Skeletal muscle tissue (tissue), 4 donors: ENCODE measurements around the gene ZNF292. TPM values are rescaled to one million over a fixed set of nuclear protein-coding genes. Genes with fewer than 3 reads are reported as not detected.
"Not testable (repeated sequence)": the region's sequence is repeated elsewhere in the genome, so short reads cannot be mapped to it uniquely, and the experiment has no call there.

ENCODE experiments used
- H3K27ac ChIP-seq: one replicate; pipeline ENCODE4 v1.7.0; 2013; ENCODE audit warnings: mild to moderate bottlenecking, low read depth, low read length, inconsistent platforms
- H3K27me3 ChIP-seq, 3 donors: one replicate each; pipeline ENCODE4 v1.7.0; 2013; ENCODE audit warnings: low read length in 3 of 3; ENCODE audit not compliant: control insufficient read depth in 3 of 3, insufficient read depth in 3 of 3
- H3K36me3 ChIP-seq, 3 donors: one replicate each; pipeline ENCODE4 v1.7.0; 2013; ENCODE audit warnings: low read length in 3 of 3; ENCODE audit not compliant: control insufficient read depth in 3 of 3, insufficient read depth in 3 of 3
- H3K4me1 ChIP-seq, 3 donors: one replicate each; pipeline ENCODE4 v1.7.0; 2013; ENCODE audit warnings: low read length in 3 of 3, mild to moderate bottlenecking in 3 of 3; ENCODE audit not compliant: control insufficient read depth in 3 of 3, insufficient read depth in 3 of 3
- H3K4me3 ChIP-seq, 3 donors: one replicate each; pipeline ENCODE4 v1.7.0; 2013; ENCODE audit warnings: low read length in 3 of 3
- H3K9ac ChIP-seq, 3 donors: one replicate each; pipeline ENCODE4 v1.7.0; 2013; ENCODE audit warnings: low read length in 3 of 3, mild to moderate bottlenecking in 3 of 3, moderate library complexity in 2 of 3, low read depth in 1 of 3
- H3K9me3 ChIP-seq, 3 donors: one replicate each; pipeline ENCODE4 v1.7.0; 2013; ENCODE audit warnings: low read length in 3 of 3; ENCODE audit not compliant: control insufficient read depth in 3 of 3
- total RNA-seq: library from RNA; depleted of rRNA; stranded (reverse); fragments of >200 nt; gene quantifications from one replicate; pipeline ENCODE4 v1.2.3, GENCODE V29; 2014
- donor health status: Osteomylitis.

The ZNF292 gene
- total RNA-seq, 1 donor from 2014 or later, result 38.6 TPM

DNA sequence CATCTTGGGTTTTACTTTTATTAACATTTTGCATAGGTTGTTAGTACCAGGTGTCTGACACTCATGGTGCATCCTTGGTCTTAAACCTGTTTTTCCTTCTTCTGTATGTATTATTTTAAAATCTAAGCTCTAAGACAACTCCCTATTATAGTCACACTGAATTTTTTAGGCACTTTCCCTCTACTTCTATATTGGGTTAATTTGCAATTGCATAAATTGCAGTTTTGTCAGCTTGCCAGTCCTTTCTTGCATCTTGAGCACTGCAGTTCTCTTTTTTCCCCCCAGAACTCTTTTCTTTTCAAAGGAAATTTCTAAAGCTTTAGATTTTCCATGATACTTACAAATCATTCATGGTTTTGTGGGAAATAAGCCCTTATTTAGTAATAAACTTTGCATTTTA lies 70.6 kb downstream of the ZNF292 start:
- Histone ChIP-seq H3K4me1 (no peaks in the 10 kb centered on the region), H3K27me3 (no peaks in the 10 kb centered on the region), H3K27ac (no peak overlapping the region), H3K9ac (no peak overlapping the region), H3K36me3 (peaks cover 4 to 28% (median 14%) of the 10 kb centered on the region in 3 donors), H3K9me3 (no peaks in the 10 kb centered on the region), H3K4me3 (no peak overlapping the region)

DNA sequence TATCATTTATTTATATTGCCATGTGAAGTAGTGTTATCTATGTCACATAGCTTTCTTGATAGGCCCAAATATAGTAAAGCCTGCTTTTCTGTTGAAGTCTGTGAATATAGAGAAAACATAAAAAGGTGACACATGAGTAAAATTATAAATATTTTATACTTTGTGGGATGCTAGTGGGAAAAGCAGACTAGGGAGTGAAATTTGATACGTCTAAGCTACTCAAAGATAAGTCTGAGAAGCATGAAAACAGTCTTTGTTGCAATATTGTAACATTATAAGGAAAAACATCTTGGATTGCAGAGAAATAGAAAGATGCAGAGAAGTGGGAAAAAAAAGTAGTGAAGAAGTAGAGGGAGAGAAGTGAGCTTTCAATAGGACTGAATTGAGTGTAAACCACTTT lies 75.4 kb downstream of the ZNF292 start:
- Histone ChIP-seq H3K36me3 (peaks cover 0 to 5% (median 1%) of the 10 kb centered on the region in 3 donors), H3K9ac (no peak overlapping the region)

DNA sequence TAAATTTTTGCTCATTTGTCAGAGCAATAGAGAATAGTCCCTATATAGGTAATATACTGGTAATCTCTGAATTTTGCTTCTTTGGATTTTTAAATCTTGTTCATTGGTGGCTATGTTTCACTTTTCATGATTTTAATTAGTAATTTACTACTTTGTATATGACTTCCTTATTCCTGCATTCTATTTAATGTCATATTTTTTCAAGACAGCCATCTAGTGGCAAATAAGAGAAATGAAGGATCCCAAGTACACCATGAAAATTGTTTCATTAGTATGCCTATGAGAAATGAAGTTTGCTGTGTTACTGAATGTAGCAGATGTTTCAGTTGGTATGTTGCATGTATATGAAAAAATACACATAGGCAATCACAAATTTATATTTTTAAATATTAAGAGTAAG lies 82.4 kb downstream of the ZNF292 start:
- Histone ChIP-seq H3K4me1 (no peaks in the 10 kb centered on the region), H3K27me3 (no peaks in the 10 kb centered on the region), H3K36me3 (peaks cover 0 to 16% (median 0%) of the 10 kb centered on the region in 3 donors), H3K27ac (no peak overlapping the region), H3K4me3 (no peak overlapping the region), H3K9me3 (no peaks in the 10 kb centered on the region), H3K9ac (no peak overlapping the region)

More for the DNA sequence above, 75.4 kb downstream of the ZNF292 start:
- Histone ChIP-seq H3K27ac (no peak overlapping the region), H3K9me3 (no peaks in the 10 kb centered on the region), H3K27me3 (no peaks in the 10 kb centered on the region), H3K4me1 (no peaks in the 10 kb centered on the region), H3K4me3 (no peak overlapping the region)

DNA sequence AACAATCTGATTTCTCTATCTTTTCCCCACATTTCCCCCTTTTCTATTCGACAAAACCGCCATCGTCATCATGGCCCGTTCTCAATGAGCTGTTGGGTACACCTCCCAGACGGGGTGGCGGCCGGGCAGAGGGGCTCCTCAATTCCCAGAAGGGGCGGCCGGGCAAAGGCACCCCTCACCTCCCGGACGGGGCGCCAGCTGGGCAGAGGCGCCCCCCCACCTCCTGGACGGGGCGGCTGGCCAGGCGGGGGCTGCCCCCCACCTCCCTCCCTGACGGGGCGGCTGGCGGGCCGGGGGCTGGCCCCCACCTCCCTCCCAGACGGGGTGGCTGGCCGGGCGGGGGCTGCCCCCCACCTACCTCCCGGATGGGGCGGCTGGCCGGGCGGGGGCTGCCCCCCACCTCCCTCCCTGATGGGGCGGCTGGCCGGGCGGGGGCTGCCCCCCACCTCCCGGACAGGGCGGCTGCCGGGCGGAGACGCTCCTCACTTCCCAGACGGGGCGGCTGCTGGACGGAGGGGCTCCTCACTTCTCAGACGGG lies 83.8 kb downstream of the ZNF292 start:
- H3K36me3 ChIP-seq, result peaks cover 0 to 21% (median 0%) of the 10 kb centered on the region in 3 donors
- H3K9ac ChIP-seq, H3K9me3 ChIP-seq, H3K27me3 ChIP-seq, H3K27ac ChIP-seq, H3K4me3 ChIP-seq, H3K4me1 ChIP-seq: not testable (repeated sequence)

DNA sequence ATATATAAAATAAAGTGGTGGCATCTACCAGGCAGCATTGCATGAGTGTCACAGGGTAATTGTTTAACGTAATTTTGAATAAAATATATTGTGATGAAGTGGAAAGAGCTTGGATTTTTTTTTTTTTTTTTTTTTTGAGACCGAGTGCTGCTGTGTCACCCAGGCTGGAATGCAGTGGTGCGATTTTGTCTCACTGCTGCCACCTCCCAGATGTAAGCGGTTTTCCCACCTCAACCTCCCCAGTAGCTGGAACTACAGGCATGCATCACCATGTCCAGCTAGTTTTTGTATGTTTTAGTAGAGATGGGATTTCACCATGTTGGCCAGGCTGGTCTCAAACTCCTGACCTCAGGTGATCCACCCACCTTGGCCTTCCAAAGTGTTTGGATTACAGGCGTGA lies 85.9 kb downstream of the ZNF292 start:
- Histone ChIP-seq H3K9me3 (no peaks in the 10 kb centered on the region), H3K4me3 (no peak overlapping the region), H3K36me3 (peaks cover 0 to 21% (median 2%) of the 10 kb centered on the region in 3 donors), H3K9ac (no peak overlapping the region), H3K27ac (no peak overlapping the region), H3K27me3 (no peaks in the 10 kb centered on the region), H3K4me1 (no peaks in the 10 kb centered on the region)

DNA sequence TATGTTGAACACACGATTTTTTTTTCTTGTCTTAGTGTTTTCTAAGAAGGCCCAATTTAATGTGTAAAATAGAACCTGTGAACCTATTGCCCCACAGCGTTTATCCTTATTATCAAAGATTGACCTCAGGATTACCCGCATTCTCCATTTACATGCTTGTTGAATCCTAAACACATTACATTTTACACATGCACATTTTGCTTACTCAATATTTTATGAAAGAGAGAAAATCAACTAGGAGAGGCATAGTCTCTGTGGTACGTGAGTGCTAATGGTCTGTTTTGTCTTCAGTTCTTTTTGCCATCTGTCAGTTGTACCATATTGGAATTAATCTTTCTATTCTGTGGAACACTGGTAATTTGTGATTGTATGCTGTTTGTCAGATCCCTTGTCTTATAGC lies 86.9 kb downstream of the ZNF292 start:
- H3K36me3 ChIP-seq, result peaks cover 9 to 28% (median 11%) of the 10 kb centered on the region in 3 donors
- no peaks in the 10 kb centered on the region for H3K9me3 ChIP-seq
- no peak overlapping the region for H3K4me3 ChIP-seq
- no peak overlapping the region for H3K9ac ChIP-seq
- H3K27me3 ChIP-seq, result no peaks in the 10 kb centered on the region
- H3K4me1 ChIP-seq, result no peaks in the 10 kb centered on the region
- H3K27ac ChIP-seq, result no peak overlapping the region

DNA sequence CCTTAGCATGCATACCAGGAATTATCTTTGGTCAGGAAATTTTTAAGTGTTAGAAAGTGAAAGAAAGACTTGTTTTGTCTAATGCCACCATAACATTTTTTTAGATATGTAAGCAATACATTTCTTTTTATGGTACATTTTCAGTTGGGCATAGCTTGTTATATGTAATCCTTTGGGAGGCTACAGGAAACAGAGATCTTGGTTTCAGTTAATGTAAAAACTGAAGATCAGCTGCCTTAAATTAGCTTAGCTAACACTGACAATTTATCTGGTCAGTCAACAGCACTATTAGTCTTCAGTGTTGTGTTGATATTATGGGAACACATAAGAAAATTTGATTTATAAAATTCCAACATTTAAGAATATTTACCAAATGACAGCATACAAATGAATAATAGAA lies 88.4 kb downstream of the ZNF292 start:
- peaks cover 10 to 30% (median 11%) of the 10 kb centered on the region in 3 donors for H3K36me3 ChIP-seq
- H3K4me1 ChIP-seq, result no peaks in the 10 kb centered on the region
- H3K9me3 ChIP-seq, result no peaks in the 10 kb centered on the region
- no peak overlapping the region for H3K27ac ChIP-seq
- H3K9ac ChIP-seq, result no peak overlapping the region
- no peaks in the 10 kb centered on the region for H3K27me3 ChIP-seq
- no peak overlapping the region for H3K4me3 ChIP-seq

DNA sequence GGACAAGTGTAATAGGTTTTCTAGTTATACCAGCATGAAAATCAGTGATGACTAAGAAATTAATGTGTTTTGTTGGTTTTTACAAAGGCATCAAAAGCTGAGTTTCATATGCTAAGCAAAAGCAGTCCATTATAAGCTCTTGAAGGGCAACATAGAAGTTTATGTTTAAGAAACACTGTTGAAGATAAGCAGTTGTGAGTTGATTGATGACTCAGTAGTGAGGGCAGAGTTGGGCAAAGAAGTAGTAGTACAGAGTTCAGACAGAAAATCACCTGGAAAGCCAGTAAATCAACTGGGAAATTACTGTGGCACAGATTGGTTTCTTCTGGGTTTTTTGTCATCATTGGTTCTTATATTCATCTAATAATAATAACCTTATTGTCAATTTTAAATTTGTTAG lies 89.0 kb downstream of the ZNF292 start:
- no peaks in the 10 kb centered on the region for H3K27me3 ChIP-seq
- H3K36me3 ChIP-seq, result peaks cover 10 to 30% (median 11%) of the 10 kb centered on the region in 3 donors
- no peak overlapping the region for H3K27ac ChIP-seq
- H3K4me1 ChIP-seq, result no peaks in the 10 kb centered on the region
- no peaks in the 10 kb centered on the region for H3K9me3 ChIP-seq
- H3K4me3 ChIP-seq, result no peak overlapping the region
- H3K9ac ChIP-seq, result no peak overlapping the region

DNA sequence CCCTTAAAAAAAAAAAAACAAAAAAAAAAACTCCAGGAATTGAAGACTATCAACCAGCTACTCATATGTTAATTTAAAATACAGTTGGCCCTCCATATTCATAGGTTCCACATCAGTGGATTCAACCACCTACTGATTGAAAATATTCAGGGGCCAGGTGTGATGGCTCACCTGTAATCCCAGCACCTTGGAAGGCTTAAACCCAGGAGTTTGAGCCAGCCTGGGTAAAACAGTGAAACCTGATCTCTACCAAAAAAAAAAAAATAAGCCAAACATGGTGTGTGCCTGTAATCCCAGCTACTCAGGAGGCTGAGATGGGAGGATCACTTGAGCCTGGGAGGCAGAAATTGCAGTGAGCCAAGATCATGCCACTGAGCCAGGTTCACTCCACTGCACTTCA lies 94.7 kb downstream of the ZNF292 start:
- H3K9me3 ChIP-seq, result no peaks in the 10 kb centered on the region
- H3K4me1 ChIP-seq, result no peaks in the 10 kb centered on the region
- H3K4me3 ChIP-seq, result no peak overlapping the region
- H3K27me3 ChIP-seq, result no peaks in the 10 kb centered on the region
- H3K27ac ChIP-seq, result no peak overlapping the region
- H3K36me3 ChIP-seq, result peaks cover 14 to 33% (median 18%) of the 10 kb centered on the region in 3 donors
- no peak overlapping the region for H3K9ac ChIP-seq

DNA sequence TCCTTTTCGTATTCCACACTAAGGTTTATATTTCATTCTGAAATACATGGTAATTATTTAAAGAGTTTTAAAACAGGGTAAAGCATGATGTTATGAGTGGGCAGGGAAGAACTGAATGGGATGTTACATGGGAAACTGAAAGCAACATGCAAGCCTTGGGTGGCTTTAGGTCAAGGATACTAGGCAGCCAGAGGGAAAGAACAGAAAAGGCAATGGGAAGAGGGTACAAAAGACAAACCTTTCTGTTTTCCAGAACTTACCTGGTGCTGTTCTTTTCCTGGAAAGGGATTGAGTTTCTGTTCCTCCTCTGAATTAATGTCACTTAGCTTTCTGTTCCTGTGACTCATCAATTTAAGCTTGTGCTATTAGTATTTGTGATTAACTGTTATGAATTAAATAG lies 95.9 kb downstream of the ZNF292 start:
- H3K36me3 ChIP-seq, result peaks cover 16 to 42% (median 29%) of the 10 kb centered on the region in 3 donors
- no peaks in the 10 kb centered on the region for H3K9me3 ChIP-seq
- H3K4me1 ChIP-seq, result no peaks in the 10 kb centered on the region
- no peak overlapping the region for H3K4me3 ChIP-seq
- H3K9ac ChIP-seq, result no peak overlapping the region
- no peak overlapping the region for H3K27ac ChIP-seq
- H3K27me3 ChIP-seq, result no peaks in the 10 kb centered on the region
